Suprapubic skin (tissue), 4 donors: ENCODE data around the gene BMP2. TPM values are rescaled to one million over a fixed set of nuclear protein-coding genes. Genes with fewer than 3 reads are reported as not detected.

Experiments
- DNase-seq, 2 donors: peaks; one replicate each; pipeline ENCODE4 v3.0.0-alpha.2; 2019; ENCODE audit warnings: low spot score in 2 of 2
- H3K27ac ChIP-seq: fragments of 200-600 bp; sonication (generic); one replicate; pipeline ENCODE4 v1.5.1; 2019
- H3K27me3 ChIP-seq: fragments of 200-600 bp; sonication (generic); one replicate; pipeline ENCODE4 v1.5.1; 2019
- H3K36me3 ChIP-seq: fragments of 200-600 bp; sonication (generic); one replicate; pipeline ENCODE4 v1.5.1; 2019
- H3K4me1 ChIP-seq: fragments of 200-600 bp; sonication (generic); one replicate; pipeline ENCODE4 v1.5.1; 2019
- H3K4me3 ChIP-seq: fragments of 200-600 bp; sonication (generic); one replicate; pipeline ENCODE4 v1.5.1; 2019; ENCODE audit warnings: mild to moderate bottlenecking
- H3K9me3 ChIP-seq: fragments of 200-600 bp; sonication (generic); one replicate; pipeline ENCODE4 v1.5.1; 2019
- EP300 ChIP-seq: sonication (generic); formaldehyde crosslinking; IDR thresholded peaks from one replicate; pipeline ENCODE4 v1.6.1; 2017; ENCODE audit warnings: antibody characterized with exemption
- POLR2A ChIP-seq, 2 donors: fragments of 450-650 bp; IDR thresholded peaks; one replicate each; pipeline ENCODE4 v1.6.1; 2017; ENCODE audit warnings: antibody characterized with exemption in 2 of 2, mild to moderate bottlenecking in 2 of 2, moderate library complexity in 2 of 2
- POLR2AphosphoS5 ChIP-seq, 3 donors: sonication (generic); formaldehyde crosslinking; IDR thresholded peaks; one replicate each; pipeline ENCODE4 v1.6.1; 2017; ENCODE audit warnings: antibody characterized with exemption in 3 of 3
- WGBS: methylation state at CpG from one replicate; pipeline ENCODE4 v1.1.5; 2018; 5-methylcytosine and 5-hydroxymethylcytosine counted together
- total RNA-seq, 4 donors: library from RNA; depleted of rRNA; stranded (reverse); fragments of >200 nt; gene quantifications; one replicate each; pipeline ENCODE4 v1.1.0, GENCODE V29; 2016
- TF ChIP-seq, protein P1 (sequence below), 2 donors: fragments of 200-600 bp in 1 of 2; fragments of 450-650 bp in 1 of 2; sonication (generic) in 1 of 2; IDR thresholded peaks; one replicate each; pipeline ENCODE4 v1.5.1; 2016 to 2019; ENCODE audit warnings: antibody characterized with exemption in 2 of 2, mild to moderate bottlenecking in 1 of 2, moderate library complexity in 1 of 2

The BMP2 gene
- total RNA-seq, 4 donors from 2014 or later = 24.1 to 40.4 (median 29.4) TPM

- H3K36me3 ChIP-seq = no peaks in the 10 kb centered on the region
- WGBS = 60% methylated on average over 1 of the region's 1 CpG
- no peak overlapping the region for H3K4me3 ChIP-seq
- no peak overlapping the region for H3K27ac ChIP-seq
- no peak for DNase-seq
- H3K27me3 ChIP-seq = no peaks in the 10 kb centered on the region
- H3K4me1 ChIP-seq = no peaks in the 10 kb centered on the region
- TF ChIP-seq POLR2A (IDR thresholded peaks at IDR 0.05) (no peak), POLR2AphosphoS5 (IDR thresholded peaks at IDR 0.05) (no peak), EP300 (no peak)
- TF ChIP-seq, protein P1, sequence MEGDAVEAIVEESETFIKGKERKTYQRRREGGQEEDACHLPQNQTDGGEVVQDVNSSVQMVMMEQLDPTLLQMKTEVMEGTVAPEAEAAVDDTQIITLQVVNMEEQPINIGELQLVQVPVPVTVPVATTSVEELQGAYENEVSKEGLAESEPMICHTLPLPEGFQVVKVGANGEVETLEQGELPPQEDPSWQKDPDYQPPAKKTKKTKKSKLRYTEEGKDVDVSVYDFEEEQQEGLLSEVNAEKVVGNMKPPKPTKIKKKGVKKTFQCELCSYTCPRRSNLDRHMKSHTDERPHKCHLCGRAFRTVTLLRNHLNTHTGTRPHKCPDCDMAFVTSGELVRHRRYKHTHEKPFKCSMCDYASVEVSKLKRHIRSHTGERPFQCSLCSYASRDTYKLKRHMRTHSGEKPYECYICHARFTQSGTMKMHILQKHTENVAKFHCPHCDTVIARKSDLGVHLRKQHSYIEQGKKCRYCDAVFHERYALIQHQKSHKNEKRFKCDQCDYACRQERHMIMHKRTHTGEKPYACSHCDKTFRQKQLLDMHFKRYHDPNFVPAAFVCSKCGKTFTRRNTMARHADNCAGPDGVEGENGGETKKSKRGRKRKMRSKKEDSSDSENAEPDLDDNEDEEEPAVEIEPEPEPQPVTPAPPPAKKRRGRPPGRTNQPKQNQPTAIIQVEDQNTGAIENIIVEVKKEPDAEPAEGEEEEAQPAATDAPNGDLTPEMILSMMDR (IDR thresholded peaks at IDR 0.05) = no peak
- H3K9me3 ChIP-seq = no peaks in the 10 kb centered on the region
These were observed 38.8 kb downstream of the BMP2 start for GRCh38 chr20:6806275-6806674.

DNA sequence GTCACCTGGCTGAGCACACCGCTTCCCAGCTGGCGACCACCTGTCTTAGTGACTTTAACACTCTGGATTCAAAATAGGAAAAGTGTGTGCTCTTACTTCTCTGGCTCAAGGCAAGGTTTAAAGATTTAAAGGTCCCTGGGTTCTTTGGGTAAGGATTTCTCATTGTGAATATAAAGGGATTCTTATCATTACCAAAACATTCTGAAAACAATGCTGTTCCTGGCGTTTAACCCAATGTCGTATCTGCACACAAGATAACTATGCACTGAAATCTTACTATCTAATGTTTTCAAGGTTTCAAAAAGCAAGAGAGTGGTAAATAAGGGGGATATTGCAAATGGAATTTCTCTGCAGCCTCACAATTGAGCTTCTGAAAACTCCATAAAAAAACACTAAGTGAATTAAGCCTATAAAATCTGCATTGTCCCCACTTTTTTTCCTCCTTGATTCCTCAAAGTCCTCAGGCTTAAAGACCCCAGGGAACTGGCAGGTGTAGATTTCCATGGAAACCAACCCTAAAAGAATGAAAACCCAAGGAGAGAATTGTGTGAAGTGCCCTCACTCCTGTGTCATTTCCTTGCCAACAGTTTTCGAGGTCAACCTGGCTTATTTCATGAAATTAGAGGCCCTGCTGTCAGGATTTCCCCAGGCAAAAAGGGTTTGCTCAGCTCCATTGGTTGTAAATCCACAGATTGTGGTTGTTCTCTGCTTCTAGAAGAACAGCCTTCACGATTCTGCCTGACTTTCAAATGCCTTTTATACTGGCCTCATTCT is 44.0 kb downstream of the BMP2 start:
- Histone ChIP-seq H3K27ac (no peak overlapping the region), H3K9me3 (no peaks in the 10 kb centered on the region)

DNA sequence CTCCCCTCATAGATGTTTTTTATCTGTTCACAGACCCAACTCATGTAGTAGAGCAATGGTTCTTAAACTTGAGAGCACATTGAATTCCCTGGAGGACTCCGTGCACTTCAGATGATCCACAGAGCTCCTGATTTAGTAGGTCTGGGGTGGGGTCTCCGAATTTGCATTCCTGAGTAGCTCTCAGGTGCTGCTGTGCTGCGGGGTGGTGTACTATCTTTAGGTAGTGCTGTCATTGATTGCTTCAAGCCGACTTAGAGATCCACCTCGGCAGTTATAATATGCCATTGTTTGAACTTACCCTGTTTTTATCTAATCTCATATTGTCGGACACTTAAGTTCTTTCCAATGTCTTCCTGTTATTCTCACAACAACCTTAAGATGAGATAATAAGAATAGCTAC is 45.0 kb downstream of the BMP2 start:
- Histone ChIP-seq H3K9me3 (no peaks in the 10 kb centered on the region), H3K36me3 (no peaks in the 10 kb centered on the region), H3K27ac (no peak overlapping the region), H3K4me3 (no peak overlapping the region), H3K4me1 (no peaks in the 10 kb centered on the region), H3K27me3 (no peaks in the 10 kb centered on the region)
- WGBS = 59% methylated on average over 6 of the region's 6 CpGs
- DNase-seq = no peak
- TF ChIP-seq POLR2A (IDR thresholded peaks at IDR 0.05) = no peak
- no peak for TF ChIP-seq POLR2AphosphoS5 (IDR thresholded peaks at IDR 0.05)
- TF ChIP-seq, protein P1 (IDR thresholded peaks at IDR 0.05) = no peak
- no peak for TF ChIP-seq EP300

More for the DNA sequence above, 44.0 kb downstream of the BMP2 start:
- no peak for DNase-seq
- H3K27me3 ChIP-seq = no peaks in the 10 kb centered on the region
- H3K36me3 ChIP-seq = no peaks in the 10 kb centered on the region
- 61% methylated on average over 6 of the region's 6 CpGs for WGBS
- TF ChIP-seq POLR2AphosphoS5 (IDR thresholded peaks at IDR 0.05) = no peak
- TF ChIP-seq, protein P1 (IDR thresholded peaks at IDR 0.05) = no peak
- no peak for TF ChIP-seq POLR2A (IDR thresholded peaks at IDR 0.05)
- TF ChIP-seq EP300 = no peak
- H3K4me3 ChIP-seq = no peak overlapping the region
- H3K4me1 ChIP-seq = no peaks in the 10 kb centered on the region

DNA sequence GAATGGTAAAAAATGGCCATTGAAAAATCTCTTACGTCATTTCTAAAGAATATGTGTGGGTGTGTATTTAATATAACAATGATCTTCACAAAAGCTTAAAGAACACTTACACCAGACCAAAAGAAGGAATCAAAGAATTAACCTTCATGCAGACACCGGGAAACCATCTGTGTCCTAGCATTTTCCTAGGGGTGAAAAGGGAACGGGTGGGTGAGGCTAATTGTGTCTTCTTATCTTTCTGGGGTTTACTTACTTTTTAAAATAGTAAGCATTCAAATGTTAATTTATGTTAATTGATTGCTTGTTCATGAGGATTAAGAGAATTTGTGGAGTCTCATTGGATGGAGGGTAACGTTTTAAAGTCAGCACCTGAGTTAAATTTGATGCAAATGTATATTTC is 47.5 kb downstream of the BMP2 start:
- TF ChIP-seq EP300 = no peak
- no peak for TF ChIP-seq POLR2A (IDR thresholded peaks at IDR 0.05)
- TF ChIP-seq POLR2AphosphoS5 (IDR thresholded peaks at IDR 0.05) = no peak
- TF ChIP-seq, protein P1 (IDR thresholded peaks at IDR 0.05) = no peak
- DNase-seq = no peak
- Histone ChIP-seq H3K27me3 (peaks cover 3% of the 10 kb centered on the region), H3K4me1 (no peaks in the 10 kb centered on the region), H3K36me3 (no peaks in the 10 kb centered on the region), H3K27ac (no peak overlapping the region), H3K9me3 (no peaks in the 10 kb centered on the region), H3K4me3 (no peak overlapping the region)
- 49% methylated on average over 4 of the region's 4 CpGs for WGBS

- WGBS = 64% methylated on average over 7 of the region's 7 CpGs
- H3K9me3 ChIP-seq = no peaks in the 10 kb centered on the region
- no peak overlapping the region for H3K4me3 ChIP-seq
- TF ChIP-seq POLR2A (IDR thresholded peaks at IDR 0.05) = no peak
- TF ChIP-seq EP300 = no peak
- TF ChIP-seq POLR2AphosphoS5 (IDR thresholded peaks at IDR 0.05) = no peak
- TF ChIP-seq, protein P1 (IDR thresholded peaks at IDR 0.05) = no peak
- no peaks in the 10 kb centered on the region for H3K36me3 ChIP-seq
- H3K27ac ChIP-seq = no peak overlapping the region
- DNase-seq = no peak
- H3K27me3 ChIP-seq = peaks cover 3% of the 10 kb centered on the region
- no peaks in the 10 kb centered on the region for H3K4me1 ChIP-seq
These were observed 50.7 kb downstream of the BMP2 start for GRCh38 chr20:6818033-6818808.
